ENCODE measurements around the gene GTF2IRD1. TPM values are rescaled to one million over a fixed set of nuclear protein-coding genes. Genes with fewer than 3 reads are reported as not detected.

GTF2IRD1 gene
- total and polyA plus RNA-seq, 2 experiments from 2014 or later = 28.7 to 37.1 TPM

DNA sequence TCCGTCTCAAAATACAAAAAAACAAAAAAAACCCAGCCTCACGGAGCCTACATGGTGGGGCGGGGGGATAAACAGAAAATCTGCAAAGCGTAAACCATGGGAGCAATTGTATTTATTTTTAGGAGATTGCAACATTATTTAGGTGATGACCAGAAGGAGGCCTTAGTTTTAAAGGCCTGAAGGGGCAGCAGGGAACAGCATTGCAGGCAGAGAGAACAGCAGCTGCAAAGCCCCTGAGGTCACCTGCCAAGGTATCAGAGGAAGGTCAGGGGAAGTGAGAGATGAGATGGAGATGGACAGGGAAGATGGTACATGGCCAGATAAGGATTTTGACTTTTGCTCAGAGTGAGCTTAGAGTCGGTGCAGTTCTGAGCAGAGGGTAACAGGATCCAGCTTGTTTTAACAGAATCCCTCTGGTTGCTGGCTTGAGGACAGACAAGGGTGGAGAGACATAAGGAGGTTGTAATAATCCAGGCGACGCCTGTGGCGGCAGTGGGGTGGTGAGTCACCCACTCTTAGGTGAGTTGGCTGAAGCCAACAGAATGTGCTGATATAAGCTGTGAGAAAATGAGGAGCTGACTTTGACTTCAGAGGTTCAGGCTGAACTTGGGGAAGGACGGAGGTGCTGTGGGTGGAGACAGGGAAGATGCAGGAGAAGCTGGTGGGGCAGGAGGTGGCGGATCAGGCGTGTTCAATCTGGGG, 121.5 kb downstream of the GTF2IRD1 start:
- H3K4me1 Mint-ChIP-seq = peaks cover 4% of the 10 kb centered on the region; the same call in 2 of the 3 replicates
- no peak overlapping the region for H3K27ac Mint-ChIP-seq
- H3K9me3 Mint-ChIP-seq = no peaks in the 10 kb centered on the region
- H3F3A ChIP-seq (replicated peaks; ENCODE audit: low read depth) = peaks cover 6% of the 10 kb centered on the region
- no peaks in the 10 kb centered on the region for H3K36me3 ChIP-seq (ENCODE audit: insufficient read depth)
- H2AFZ ChIP-seq = no peak overlapping the region
- ATAC-seq = no peak
- TF ChIP-seq NANOG (IDR thresholded peaks at IDR 0.05; ENCODE audit: borderline replicate concordance) = no peak
- TF ChIP-seq, protein P1, sequence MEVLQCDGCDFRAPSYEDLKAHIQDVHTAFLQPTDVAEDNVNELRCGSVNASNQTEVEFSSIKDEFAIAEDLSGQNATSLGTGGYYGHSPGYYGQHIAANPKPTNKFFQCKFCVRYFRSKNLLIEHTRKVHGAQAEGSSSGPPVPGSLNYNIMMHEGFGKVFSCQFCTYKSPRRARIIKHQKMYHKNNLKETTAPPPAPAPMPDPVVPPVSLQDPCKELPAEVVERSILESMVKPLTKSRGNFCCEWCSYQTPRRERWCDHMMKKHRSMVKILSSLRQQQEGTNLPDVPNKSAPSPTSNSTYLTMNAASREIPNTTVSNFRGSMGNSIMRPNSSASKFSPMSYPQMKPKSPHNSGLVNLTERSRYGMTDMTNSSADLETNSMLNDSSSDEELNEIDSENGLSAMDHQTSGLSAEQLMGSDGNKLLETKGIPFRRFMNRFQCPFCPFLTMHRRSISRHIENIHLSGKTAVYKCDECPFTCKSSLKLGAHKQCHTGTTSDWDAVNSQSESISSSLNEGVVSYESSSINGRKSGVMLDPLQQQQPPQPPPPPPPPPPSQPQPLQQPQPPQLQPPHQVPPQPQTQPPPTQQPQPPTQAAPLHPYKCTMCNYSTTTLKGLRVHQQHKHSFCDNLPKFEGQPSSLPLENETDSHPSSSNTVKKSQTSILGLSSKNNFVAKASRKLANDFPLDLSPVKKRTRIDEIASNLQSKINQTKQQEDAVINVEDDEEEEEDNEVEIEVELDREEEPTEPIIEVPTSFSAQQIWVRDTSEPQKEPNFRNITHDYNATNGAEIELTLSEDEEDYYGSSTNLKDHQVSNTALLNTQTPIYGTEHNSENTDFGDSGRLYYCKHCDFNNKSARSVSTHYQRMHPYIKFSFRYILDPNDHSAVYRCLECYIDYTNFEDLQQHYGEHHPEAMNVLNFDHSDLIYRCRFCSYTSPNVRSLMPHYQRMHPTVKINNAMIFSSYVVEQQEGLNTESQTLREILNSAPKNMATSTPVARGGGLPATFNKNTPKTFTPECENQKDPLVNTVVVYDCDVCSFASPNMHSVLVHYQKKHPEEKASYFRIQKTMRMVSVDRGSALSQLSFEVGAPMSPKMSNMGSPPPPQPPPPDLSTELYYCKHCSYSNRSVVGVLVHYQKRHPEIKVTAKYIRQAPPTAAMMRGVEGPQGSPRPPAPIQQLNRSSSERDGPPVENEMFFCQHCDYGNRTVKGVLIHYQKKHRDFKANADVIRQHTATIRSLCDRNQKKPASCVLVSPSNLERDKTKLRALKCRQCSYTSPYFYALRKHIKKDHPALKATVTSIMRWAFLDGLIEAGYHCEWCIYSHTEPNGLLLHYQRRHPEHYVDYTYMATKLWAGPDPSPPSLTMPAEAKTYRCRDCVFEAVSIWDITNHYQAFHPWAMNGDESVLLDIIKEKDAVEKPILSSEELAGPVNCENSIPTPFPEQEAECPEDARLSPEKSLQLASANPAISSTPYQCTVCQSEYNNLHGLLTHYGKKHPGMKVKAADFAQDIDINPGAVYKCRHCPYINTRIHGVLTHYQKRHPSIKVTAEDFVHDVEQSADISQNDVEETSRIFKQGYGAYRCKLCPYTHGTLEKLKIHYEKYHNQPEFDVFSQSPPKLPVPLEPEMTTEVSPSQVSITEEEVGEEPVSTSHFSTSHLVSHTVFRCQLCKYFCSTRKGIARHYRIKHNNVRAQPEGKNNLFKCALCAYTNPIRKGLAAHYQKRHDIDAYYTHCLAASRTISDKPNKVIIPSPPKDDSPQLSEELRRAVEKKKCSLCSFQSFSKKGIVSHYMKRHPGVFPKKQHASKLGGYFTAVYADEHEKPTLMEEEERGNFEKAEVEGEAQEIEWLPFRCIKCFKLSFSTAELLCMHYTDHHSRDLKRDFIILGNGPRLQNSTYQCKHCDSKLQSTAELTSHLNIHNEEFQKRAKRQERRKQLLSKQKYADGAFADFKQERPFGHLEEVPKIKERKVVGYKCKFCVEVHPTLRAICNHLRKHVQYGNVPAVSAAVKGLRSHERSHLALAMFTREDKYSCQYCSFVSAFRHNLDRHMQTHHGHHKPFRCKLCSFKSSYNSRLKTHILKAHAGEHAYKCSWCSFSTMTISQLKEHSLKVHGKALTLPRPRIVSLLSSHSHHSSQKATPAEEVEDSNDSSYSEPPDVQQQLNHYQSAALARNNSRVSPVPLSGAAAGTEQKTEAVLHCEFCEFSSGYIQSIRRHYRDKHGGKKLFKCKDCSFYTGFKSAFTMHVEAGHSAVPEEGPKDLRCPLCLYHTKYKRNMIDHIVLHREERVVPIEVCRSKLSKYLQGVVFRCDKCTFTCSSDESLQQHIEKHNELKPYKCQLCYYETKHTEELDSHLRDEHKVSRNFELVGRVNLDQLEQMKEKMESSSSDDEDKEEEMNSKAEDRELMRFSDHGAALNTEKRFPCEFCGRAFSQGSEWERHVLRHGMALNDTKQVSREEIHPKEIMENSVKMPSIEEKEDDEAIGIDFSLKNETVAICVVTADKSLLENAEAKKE (CRISPR knock-in tag; IDR thresholded peaks at IDR 0.05) = no peak
- no peak for TF ChIP-seq ZNF331 (CRISPR knock-in tag; IDR thresholded peaks at IDR 0.05; ENCODE audit: low read depth)
- no peak for TF ChIP-seq EZH2phosphoT487 (IDR thresholded peaks at IDR 0.05; ENCODE audit: unreplicated experiment)
- no peak for TF ChIP-seq CREB1 (CRISPR knock-in tag; IDR thresholded peaks at IDR 0.05; ENCODE audit: low read depth)
- no peak for TF ChIP-seq JUNB (IDR thresholded peaks at IDR 0.05; ENCODE audit: unreplicated experiment)
- TF ChIP-seq, protein P2, sequence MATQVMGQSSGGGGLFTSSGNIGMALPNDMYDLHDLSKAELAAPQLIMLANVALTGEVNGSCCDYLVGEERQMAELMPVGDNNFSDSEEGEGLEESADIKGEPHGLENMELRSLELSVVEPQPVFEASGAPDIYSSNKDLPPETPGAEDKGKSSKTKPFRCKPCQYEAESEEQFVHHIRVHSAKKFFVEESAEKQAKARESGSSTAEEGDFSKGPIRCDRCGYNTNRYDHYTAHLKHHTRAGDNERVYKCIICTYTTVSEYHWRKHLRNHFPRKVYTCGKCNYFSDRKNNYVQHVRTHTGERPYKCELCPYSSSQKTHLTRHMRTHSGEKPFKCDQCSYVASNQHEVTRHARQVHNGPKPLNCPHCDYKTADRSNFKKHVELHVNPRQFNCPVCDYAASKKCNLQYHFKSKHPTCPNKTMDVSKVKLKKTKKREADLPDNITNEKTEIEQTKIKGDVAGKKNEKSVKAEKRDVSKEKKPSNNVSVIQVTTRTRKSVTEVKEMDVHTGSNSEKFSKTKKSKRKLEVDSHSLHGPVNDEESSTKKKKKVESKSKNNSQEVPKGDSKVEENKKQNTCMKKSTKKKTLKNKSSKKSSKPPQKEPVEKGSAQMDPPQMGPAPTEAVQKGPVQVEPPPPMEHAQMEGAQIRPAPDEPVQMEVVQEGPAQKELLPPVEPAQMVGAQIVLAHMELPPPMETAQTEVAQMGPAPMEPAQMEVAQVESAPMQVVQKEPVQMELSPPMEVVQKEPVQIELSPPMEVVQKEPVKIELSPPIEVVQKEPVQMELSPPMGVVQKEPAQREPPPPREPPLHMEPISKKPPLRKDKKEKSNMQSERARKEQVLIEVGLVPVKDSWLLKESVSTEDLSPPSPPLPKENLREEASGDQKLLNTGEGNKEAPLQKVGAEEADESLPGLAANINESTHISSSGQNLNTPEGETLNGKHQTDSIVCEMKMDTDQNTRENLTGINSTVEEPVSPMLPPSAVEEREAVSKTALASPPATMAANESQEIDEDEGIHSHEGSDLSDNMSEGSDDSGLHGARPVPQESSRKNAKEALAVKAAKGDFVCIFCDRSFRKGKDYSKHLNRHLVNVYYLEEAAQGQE (IDR thresholded peaks at IDR 0.05; ENCODE audit: unreplicated experiment) = no peak
- TF ChIP-seq POLR2AphosphoS5 (IDR thresholded peaks at IDR 0.05; ENCODE audit: low read depth) = no peak
- TF ChIP-seq, protein P3, sequence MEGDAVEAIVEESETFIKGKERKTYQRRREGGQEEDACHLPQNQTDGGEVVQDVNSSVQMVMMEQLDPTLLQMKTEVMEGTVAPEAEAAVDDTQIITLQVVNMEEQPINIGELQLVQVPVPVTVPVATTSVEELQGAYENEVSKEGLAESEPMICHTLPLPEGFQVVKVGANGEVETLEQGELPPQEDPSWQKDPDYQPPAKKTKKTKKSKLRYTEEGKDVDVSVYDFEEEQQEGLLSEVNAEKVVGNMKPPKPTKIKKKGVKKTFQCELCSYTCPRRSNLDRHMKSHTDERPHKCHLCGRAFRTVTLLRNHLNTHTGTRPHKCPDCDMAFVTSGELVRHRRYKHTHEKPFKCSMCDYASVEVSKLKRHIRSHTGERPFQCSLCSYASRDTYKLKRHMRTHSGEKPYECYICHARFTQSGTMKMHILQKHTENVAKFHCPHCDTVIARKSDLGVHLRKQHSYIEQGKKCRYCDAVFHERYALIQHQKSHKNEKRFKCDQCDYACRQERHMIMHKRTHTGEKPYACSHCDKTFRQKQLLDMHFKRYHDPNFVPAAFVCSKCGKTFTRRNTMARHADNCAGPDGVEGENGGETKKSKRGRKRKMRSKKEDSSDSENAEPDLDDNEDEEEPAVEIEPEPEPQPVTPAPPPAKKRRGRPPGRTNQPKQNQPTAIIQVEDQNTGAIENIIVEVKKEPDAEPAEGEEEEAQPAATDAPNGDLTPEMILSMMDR (conservative IDR thresholded peaks at IDR 0.05; ENCODE audit: low read depth in 2 of 2) = no peak
- TF ChIP-seq ZNF114 (CRISPR knock-in tag; IDR thresholded peaks at IDR 0.05) = no peak
- no peak for TF ChIP-seq STAT1 (IDR thresholded peaks at IDR 0.05; ENCODE audit: unreplicated experiment)
- TF ChIP-seq EZH2 (IDR thresholded peaks at IDR 0.05; ENCODE audit: low read depth, unreplicated experiment) = no peak
- TF ChIP-seq, protein P4, sequence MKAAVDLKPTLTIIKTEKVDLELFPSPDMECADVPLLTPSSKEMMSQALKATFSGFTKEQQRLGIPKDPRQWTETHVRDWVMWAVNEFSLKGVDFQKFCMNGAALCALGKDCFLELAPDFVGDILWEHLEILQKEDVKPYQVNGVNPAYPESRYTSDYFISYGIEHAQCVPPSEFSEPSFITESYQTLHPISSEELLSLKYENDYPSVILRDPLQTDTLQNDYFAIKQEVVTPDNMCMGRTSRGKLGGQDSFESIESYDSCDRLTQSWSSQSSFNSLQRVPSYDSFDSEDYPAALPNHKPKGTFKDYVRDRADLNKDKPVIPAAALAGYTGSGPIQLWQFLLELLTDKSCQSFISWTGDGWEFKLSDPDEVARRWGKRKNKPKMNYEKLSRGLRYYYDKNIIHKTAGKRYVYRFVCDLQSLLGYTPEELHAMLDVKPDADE (IDR thresholded peaks at IDR 0.05) = no peak
- no peaks in the 10 kb centered on the region for H4K20me1 ChIP-seq (replicated peaks; ENCODE audit: insufficient read depth)
- H3K27ac ChIP-seq (ENCODE audit: low read depth) = no peak overlapping the region
- H3K4me3 Mint-ChIP-seq = no peak overlapping the region
- H3K4me3 ChIP-seq = no peak overlapping the region
- H3K4me2 ChIP-seq = no peak overlapping the region
- no peak for DNase-seq (ENCODE audit: low spot score)
- no peaks in the 10 kb centered on the region for H3K79me2 ChIP-seq (replicated peaks; ENCODE audit: insufficient read depth)
- H3K36me3 Mint-ChIP-seq (ENCODE audit: low read depth) = peaks cover 14% of the 10 kb centered on the region; the same call in 2 of the 3 replicates
- peaks cover 11% of the 10 kb centered on the region for H3K27me3 Mint-ChIP-seq (ENCODE audit: insufficient read depth, low read depth, poor library complexity)
- H3K27me3 ChIP-seq (ENCODE audit: insufficient read depth) = no peaks in the 10 kb centered on the region
- H3K4me1 ChIP-seq (ENCODE audit: insufficient read depth) = no peaks in the 10 kb centered on the region
- H3K9me2 ChIP-seq (ENCODE audit: insufficient read depth) = no peaks in the 10 kb centered on the region
